ENCODE measurements around the gene CNTNAP2.

The CNTNAP2 gene

DNA sequence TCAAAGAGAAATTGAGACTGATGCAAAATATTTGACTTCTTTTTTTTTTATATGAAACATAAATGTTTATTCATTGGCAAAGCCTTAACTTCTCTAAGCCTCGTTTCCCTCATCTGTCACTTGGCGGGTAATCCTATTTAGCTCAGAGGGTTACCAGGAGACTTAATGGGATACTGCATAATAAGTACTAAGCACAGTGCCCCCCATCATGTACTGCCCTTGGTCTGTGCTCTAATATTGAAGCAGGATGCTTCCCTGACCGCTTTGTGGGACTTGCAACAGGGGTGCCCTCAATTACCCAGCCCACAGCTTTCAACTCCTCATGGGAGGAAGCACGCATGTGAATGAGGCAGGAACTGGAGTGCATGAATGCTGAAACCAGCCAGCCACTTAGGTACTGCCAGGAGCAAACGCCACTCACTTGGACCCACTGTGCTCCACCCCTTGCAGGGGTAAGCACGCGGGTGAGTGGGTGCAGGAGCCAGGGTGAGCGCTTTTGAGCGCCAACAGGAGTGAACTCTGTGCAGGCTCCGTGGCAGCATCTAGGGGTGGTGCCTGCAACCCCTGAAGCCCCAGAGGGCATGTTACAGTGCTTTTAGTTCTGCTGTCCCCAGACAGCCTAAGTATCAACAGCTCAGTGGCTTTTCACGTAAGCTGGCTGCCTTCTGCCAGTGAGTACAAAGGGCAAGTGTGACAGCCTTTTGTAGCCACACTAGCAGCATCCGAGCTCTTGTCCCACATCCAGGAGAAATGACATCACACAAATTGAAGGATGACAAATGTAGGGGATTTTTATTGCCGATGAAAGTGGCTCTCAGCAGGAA lies 2264.2 kb downstream of the CNTNAP2 start:
- Histone ChIP-seq H3K9ac (ENCODE audit: low read length) (no peak overlapping the region), H3K36me3 (ENCODE audit: low read length) (no peaks in the 10 kb centered on the region), H3K27me3 (ENCODE audit: low read length) (no peaks in the 10 kb centered on the region), H3F3A (ENCODE audit: insufficient read depth) (no peaks in the 10 kb centered on the region), H3K9me3 (ENCODE audit: insufficient read depth, low read length) (no peaks in the 10 kb centered on the region), H2AFZ (ENCODE audit: low read depth, low read length, severe bottlenecking) (no peak overlapping the region), H3K9me2 (replicated peaks; ENCODE audit: insufficient read depth, low read length) (no peaks in the 10 kb centered on the region; the same call in 1 of the 2 replicates), H4K20me1 (ENCODE audit: low read depth, low read length) (no peaks in the 10 kb centered on the region), H3K27ac (ENCODE audit: low read depth, low read length) (no peak overlapping the region), H3K4me2 (ENCODE audit: low read depth, low read length, poor library complexity, severe bottlenecking) (no peak overlapping the region), H3K79me2 (ENCODE audit: insufficient read depth, low read length) (no peaks in the 10 kb centered on the region), H3K4me3 (ENCODE audit: insufficient read depth, low read length, poor library complexity, severe bottlenecking) (no peak overlapping the region)
- TF ChIP-seq EZH2phosphoT487 (conservative IDR thresholded peaks at IDR 0.05; ENCODE audit: low read length), result no peak
- TF ChIP-seq, protein P1, sequence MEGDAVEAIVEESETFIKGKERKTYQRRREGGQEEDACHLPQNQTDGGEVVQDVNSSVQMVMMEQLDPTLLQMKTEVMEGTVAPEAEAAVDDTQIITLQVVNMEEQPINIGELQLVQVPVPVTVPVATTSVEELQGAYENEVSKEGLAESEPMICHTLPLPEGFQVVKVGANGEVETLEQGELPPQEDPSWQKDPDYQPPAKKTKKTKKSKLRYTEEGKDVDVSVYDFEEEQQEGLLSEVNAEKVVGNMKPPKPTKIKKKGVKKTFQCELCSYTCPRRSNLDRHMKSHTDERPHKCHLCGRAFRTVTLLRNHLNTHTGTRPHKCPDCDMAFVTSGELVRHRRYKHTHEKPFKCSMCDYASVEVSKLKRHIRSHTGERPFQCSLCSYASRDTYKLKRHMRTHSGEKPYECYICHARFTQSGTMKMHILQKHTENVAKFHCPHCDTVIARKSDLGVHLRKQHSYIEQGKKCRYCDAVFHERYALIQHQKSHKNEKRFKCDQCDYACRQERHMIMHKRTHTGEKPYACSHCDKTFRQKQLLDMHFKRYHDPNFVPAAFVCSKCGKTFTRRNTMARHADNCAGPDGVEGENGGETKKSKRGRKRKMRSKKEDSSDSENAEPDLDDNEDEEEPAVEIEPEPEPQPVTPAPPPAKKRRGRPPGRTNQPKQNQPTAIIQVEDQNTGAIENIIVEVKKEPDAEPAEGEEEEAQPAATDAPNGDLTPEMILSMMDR (IDR thresholded peaks at IDR 0.05; ENCODE audit: insufficient read depth, low read length, poor library complexity, severe bottlenecking), result no peak

DNA sequence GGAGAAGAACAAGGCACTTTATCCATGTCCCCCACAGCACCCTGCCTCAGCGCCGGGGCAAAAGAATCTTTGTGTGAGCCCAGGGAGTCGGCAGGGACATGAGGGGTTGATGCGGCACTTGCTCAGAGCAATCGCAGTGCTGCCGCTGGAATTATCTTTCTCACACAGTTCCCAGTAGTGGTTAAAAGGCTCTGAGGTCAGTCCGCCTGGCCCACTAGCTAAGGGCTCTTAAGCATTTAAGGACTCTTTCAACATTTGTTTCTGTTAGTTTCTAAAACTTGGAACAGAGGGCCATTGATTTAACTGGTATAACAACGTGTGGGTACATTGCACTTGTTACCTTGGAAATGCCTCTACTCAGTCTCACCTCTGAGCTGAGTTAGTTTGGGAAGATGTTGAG lies 2266.0 kb downstream of the CNTNAP2 start:
- Histone ChIP-seq H3K36me3 (ENCODE audit: low read length) (no peaks in the 10 kb centered on the region), H3K79me2 (ENCODE audit: insufficient read depth, low read length) (no peaks in the 10 kb centered on the region), H3K9me3 (ENCODE audit: insufficient read depth, low read length) (no peaks in the 10 kb centered on the region), H3K27ac (ENCODE audit: low read depth, low read length) (no peak overlapping the region), H3K9me2 (replicated peaks; ENCODE audit: insufficient read depth, low read length) (no peaks in the 10 kb centered on the region; the same call in 1 of the 2 replicates), H2AFZ (ENCODE audit: low read depth, low read length, severe bottlenecking) (no peak overlapping the region), H3K27me3 (ENCODE audit: low read length) (no peaks in the 10 kb centered on the region), H3F3A (ENCODE audit: insufficient read depth) (no peaks in the 10 kb centered on the region), H3K9ac (ENCODE audit: low read length) (no peak overlapping the region), H3K4me3 (ENCODE audit: insufficient read depth, low read length, poor library complexity, severe bottlenecking) (no peak overlapping the region), H3K4me2 (ENCODE audit: low read depth, low read length, poor library complexity, severe bottlenecking) (no peak overlapping the region), H4K20me1 (ENCODE audit: low read depth, low read length) (no peaks in the 10 kb centered on the region)
- no peak for TF ChIP-seq EZH2phosphoT487 (conservative IDR thresholded peaks at IDR 0.05; ENCODE audit: low read length)
- TF ChIP-seq, protein P1 (IDR thresholded peaks at IDR 0.05; ENCODE audit: insufficient read depth, low read length, poor library complexity, severe bottlenecking), result no peak

DNA sequence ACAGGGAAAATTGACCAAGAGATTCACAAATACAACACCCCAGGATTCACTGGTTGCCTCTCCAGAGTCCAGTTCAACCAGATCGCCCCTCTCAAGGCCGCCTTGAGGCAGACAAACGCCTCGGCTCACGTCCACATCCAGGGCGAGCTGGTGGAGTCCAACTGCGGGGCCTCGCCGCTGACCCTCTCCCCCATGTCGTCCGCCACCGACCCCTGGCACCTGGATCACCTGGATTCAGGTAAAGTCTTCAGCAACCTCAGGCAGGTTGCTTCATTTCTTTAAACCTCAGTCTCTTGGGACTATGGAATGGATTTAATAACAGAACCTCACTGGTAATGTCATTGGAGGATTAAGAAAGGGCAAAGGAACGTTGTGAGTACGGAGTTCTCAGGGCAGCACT lies 2267.1 kb downstream of the CNTNAP2 start:
- TF ChIP-seq, protein P1 (IDR thresholded peaks at IDR 0.05; ENCODE audit: insufficient read depth, low read length, poor library complexity, severe bottlenecking), result no peak
- no peak for TF ChIP-seq EZH2phosphoT487 (conservative IDR thresholded peaks at IDR 0.05; ENCODE audit: low read length)
- no peak overlapping the region for H2AFZ ChIP-seq (ENCODE audit: low read depth, low read length, severe bottlenecking)
- no peak overlapping the region for H3K27ac ChIP-seq (ENCODE audit: low read depth, low read length)
- no peaks in the 10 kb centered on the region for H3K27me3 ChIP-seq (ENCODE audit: low read length)
- no peaks in the 10 kb centered on the region; the same call in 1 of the 2 replicates for H3K9me2 ChIP-seq (replicated peaks; ENCODE audit: insufficient read depth, low read length)
- no peaks in the 10 kb centered on the region for H3F3A ChIP-seq (ENCODE audit: insufficient read depth)
- H3K9me3 ChIP-seq (ENCODE audit: insufficient read depth, low read length), result no peaks in the 10 kb centered on the region
- H3K9ac ChIP-seq (ENCODE audit: low read length), result no peak overlapping the region
- no peak overlapping the region for H3K4me2 ChIP-seq (ENCODE audit: low read depth, low read length, poor library complexity, severe bottlenecking)
- no peak overlapping the region for H3K4me3 ChIP-seq (ENCODE audit: insufficient read depth, low read length, poor library complexity, severe bottlenecking)
- H3K36me3 ChIP-seq (ENCODE audit: low read length), result no peaks in the 10 kb centered on the region
- H4K20me1 ChIP-seq (ENCODE audit: low read depth, low read length), result no peaks in the 10 kb centered on the region
- no peaks in the 10 kb centered on the region for H3K79me2 ChIP-seq (ENCODE audit: insufficient read depth, low read length)
